H1 (cell line): Measurements from ENCODE around the gene CELSR1. TPM values are rescaled to one million over a fixed set of nuclear protein-coding genes. Genes with fewer than 3 reads are reported as not detected.
A peak's percentile ranks its signal among the peaks of the same experiment; 100 is the strongest.

ENCODE experiments used
- CBX8 ChIP-seq: fragments of 300-800, 300-1000 bp; sonication (generic); IDR thresholded peaks from 2 replicates; pipeline ENCODE4 v1.7.1; 2016; ENCODE audit warnings: low read depth, low read length, borderline replicate concordance
- PHF8 ChIP-seq: fragments of 200-600 bp; sonication (generic); conservative IDR thresholded peaks from 2 replicates; pipeline ENCODE4 v1.7.1; 2012; ENCODE audit warnings: low read depth, mild to moderate bottlenecking, inconsistent platforms, low read length, moderate library complexity
- polyA plus RNA-seq, 7 experiments: library from polyadenylated mRNA; depleted of rRNA in 3 of 7; stranded (reverse) in 5 of 7; unstranded in 2 of 7; fragments of >200 nt in 5 of 7; fragments of 200-250 nt in 2 of 7; gene quantifications; 1 replicate in 5 of 7; 2 replicates in 1 of 7; 4 replicates in 1 of 7; pipeline versions ENCODE4 v1.2.1 to v1.2.3, GENCODE V29; 2011 to 2013; ENCODE audit warnings: missing spikeins in 2 of 7, mixed read lengths in 2 of 7
- total RNA-seq: library from RNA; stranded (reverse); fragmentation: NEBNext Ultra II Directional; extraction: Animal tissue kit (Norgen Biotek cat#: 25700); gene quantifications from 2 replicates; pipeline ENCODE4 v1.2.1, GENCODE V29; 2021

CELSR1 gene
- total and polyA plus RNA-seq, 2 of the 8 experiments (the other 6 are each of a cell fraction or from before 2014, with no cell fraction given): 9.0 to 12.4 TPM

GRCh38 chr22:46537225-46537945 is at the start of gene CELSR1 (continued):
- TF ChIP-seq PHF8 (peak; percentile 28; the same call in 1 of the 2 replicates), CBX8 (no peak)
